ENCODE measurements around the gene LRPAP1.

DNA sequence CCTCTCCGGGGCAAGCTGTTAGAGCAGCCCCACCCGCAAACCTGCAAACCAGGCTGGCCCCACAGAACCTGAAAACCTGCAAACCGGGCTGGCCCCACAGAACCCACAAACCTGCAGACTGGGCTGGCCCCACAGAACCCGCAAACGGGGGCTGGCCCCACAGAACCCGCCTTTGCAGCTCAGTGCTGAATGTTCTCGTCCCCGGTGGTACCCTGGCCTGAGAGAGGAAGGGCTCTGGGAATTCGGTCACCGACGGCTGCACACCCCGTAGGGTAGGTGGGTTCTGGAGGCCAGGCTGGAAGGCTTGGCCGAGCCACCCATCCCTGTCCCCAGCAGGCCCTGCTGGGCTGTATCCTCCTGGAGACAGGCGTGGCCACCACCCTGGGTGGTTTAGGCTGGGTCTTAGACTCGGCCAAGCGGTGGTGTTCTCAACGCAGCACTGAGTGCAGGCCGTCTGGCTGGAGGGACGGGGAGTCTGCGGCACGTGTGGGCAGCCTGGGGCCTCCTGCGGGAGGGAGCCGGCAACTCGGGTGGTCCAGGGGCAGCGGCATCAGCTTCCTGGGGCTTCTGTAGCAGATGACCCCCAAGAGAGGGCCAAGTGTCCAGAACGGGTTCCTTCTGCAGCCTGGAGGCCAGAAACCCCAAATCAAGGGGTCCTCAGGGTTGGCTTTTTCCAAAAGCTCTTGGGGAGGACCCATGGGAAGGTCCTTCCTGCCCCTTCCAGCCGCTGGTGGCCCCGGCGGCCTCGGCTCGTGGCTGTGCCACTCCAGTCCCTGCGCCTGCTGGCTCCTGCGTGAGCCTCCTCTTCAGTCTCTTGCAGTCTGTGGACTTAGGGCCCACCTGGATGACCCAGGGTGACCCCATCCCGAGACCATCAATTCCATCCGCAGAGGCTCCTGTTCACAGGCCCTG lies 53.5 kb downstream of the LRPAP1 start:
- TF ChIP-seq YY1 (IDR thresholded peaks at IDR 0.05; ENCODE audit: insufficient read depth, insufficient read length) (no peak), ZNF274 (IDR thresholded peaks at IDR 0.05; ENCODE audit: low read depth, low read length) (no peak)

All from NT2/D1 (cell line).